Chondrocyte (in vitro differentiated cells): ENCODE measurements around the gene POLR2C. TPM values are rescaled to one million over a fixed set of nuclear protein-coding genes. Genes with fewer than 3 reads are reported as not detected.

ENCODE experiments used
- DNase-seq: peaks from one replicate; pipeline ENCODE4 v3.0.0; 2021; ENCODE audit warnings: mixed read lengths, low spot score
- H3K27ac Mint-ChIP-seq: one replicate; pipeline ENCODE4 v1.8.0; 2021; ENCODE audit warnings: mild to moderate bottlenecking, moderate library complexity, mixed read lengths; ENCODE audit not compliant: unreplicated experiment
- H3K27me3 Mint-ChIP-seq: 2 replicates; pipeline ENCODE4 v1.8.0; 2021; ENCODE audit warnings: low read depth, mixed read lengths
- H3K36me3 Mint-ChIP-seq: 2 replicates; pipeline ENCODE4 v1.8.0; 2021; ENCODE audit warnings: low read depth, mixed read lengths
- H3K4me1 Mint-ChIP-seq: 2 replicates; pipeline ENCODE4 v1.8.0; 2021; ENCODE audit warnings: low read depth, mild to moderate bottlenecking, mixed read lengths
- H3K4me3 Mint-ChIP-seq: one replicate; pipeline ENCODE4 v1.8.0; 2021; ENCODE audit warnings: mild to moderate bottlenecking, moderate library complexity, mixed read lengths; ENCODE audit not compliant: unreplicated experiment
- H3K9me3 Mint-ChIP-seq: 2 replicates; pipeline ENCODE4 v1.8.0; 2021; ENCODE audit warnings: low read depth, mixed read lengths
- CTCF ChIP-seq: fragments of 200-600 bp; sonication (generic); IDR thresholded peaks from 2 replicates; pipeline ENCODE4 v1.5.0; 2021; ENCODE audit warnings: antibody characterized with exemption, mild to moderate bottlenecking, moderate library complexity
- total RNA-seq: library from RNA; stranded (reverse); gene quantifications from 3 replicates; pipeline ENCODE4 v1.2.1, GENCODE V29; 2021

POLR2C gene
- total RNA-seq, 1 donor from 2014 or later: 38.6 TPM

DNA sequence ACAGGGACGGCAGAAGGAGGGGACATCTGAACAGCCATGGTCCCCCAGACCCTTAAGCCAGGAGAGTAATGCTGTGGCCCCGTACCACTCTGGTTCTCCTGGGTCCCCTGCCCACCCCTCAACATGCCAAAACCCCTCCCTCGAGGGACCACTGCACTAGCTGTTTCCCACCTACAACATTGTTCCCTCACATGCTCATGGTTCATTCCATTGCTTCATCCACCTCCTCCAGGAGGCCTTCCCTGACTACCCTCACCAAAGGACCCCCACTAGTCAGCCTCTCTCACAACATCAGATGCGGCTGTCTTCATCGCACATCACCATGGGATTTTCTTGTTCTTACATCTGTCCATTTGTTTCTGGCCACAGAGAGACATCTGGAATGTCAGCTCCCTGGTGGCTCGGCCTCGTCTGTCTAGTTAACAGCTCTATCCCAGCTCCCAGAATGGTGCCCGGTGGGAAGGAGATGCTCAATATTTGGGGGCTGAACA lies 22.1 kb downstream of the POLR2C start:
- no peaks in the 10 kb centered on the region for H3K27me3 Mint-ChIP-seq
- H3K4me3 Mint-ChIP-seq: peak overlapping the region; percentile 83
- H3K4me1 Mint-ChIP-seq: peaks cover 36% of the 10 kb centered on the region
- DNase-seq: no peak
- no peak for TF ChIP-seq CTCF
- H3K9me3 Mint-ChIP-seq: no peaks in the 10 kb centered on the region
- no peak overlapping the region for H3K27ac Mint-ChIP-seq
- H3K36me3 Mint-ChIP-seq: no peaks in the 10 kb centered on the region

DNA sequence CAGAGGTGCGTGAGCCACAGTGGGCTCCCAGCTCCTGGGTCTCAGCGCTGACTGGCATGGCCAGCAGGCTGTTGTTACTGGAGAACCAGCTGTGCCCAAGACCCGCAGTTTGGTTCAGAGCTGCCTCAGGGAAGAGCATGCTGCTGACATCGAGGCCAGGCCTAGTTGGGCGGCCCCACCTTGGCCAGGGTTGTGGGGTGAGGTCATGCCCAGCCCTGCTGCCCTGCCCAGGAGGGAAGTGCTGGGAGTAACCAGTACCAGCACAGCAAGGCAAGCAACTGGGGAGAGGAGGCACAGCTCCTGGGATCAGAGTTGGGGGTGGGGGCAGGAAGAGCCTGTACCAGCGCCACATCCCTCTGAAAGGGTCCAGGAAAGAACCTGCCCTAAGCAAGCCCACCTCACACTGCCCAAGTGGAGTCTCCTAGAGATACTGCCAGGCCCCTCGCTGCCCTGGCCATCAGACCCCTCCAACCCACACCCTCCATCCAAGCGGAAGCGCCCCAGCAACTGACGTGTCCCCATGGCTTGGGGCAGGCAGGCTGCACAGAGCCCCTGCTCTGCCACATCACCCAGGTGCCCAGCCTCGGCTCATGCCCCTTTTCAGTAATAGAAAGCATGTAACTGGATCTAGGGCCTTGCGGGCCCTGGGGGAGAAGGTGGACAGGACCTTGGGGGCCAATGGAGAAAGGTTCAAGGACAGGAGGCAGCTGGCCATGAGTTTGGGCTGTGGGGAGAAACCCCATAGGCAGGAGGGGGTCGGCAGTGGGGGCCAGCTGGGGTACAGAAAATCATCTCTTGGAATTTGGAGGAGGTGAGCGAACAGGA lies 22.8 kb downstream of the POLR2C start:
- no peak for DNase-seq
- H3K36me3 Mint-ChIP-seq: no peaks in the 10 kb centered on the region
- H3K9me3 Mint-ChIP-seq: no peaks in the 10 kb centered on the region
- H3K27me3 Mint-ChIP-seq: no peaks in the 10 kb centered on the region
- peaks cover 28% of the 10 kb centered on the region for H3K4me1 Mint-ChIP-seq
- H3K4me3 Mint-ChIP-seq: peak overlapping the region; percentile 83
- peak overlapping the region; percentile 63 for H3K27ac Mint-ChIP-seq
- TF ChIP-seq CTCF: no peak

- DNase-seq: peak; percentile 92
- H3K9me3 Mint-ChIP-seq: no peaks in the 10 kb centered on the region
- peak within 1 kb of the TSS; percentile 63 for H3K27ac Mint-ChIP-seq
- no peaks in the 10 kb centered on the region for H3K27me3 Mint-ChIP-seq
- peak within 1 kb of the TSS; percentile 83 for H3K4me3 Mint-ChIP-seq
- no peak for TF ChIP-seq CTCF
- H3K36me3 Mint-ChIP-seq: no peaks in the 10 kb centered on the region
- peaks cover 25% of the 10 kb centered on the region for H3K4me1 Mint-ChIP-seq
Observed at GRCh38 chr16:57485916-57486857, 23.7 kb downstream of the POLR2C start, which contains the start of gene DOK4. Gene DOK4 (minus strand): TSS chr16:57486493. CDS start chr16:57479507, 6,986 bp downstream.

- Mint-ChIP-seq H3K27ac (no peak overlapping the region), H3K9me3 (no peaks in the 10 kb centered on the region), H3K4me3 (peak overlapping the region; percentile 73), H3K27me3 (peaks cover 6% of the 10 kb centered on the region), H3K4me1 (peaks cover 25% of the 10 kb centered on the region), H3K36me3 (no peaks in the 10 kb centered on the region)
- no peak for TF ChIP-seq CTCF
- no peak for DNase-seq
Observed at GRCh38 chr16:57486858-57487834, 24.7 kb downstream of the POLR2C start.
